ENCODE measurements around the gene TEX47. TPM values are rescaled to one million over a fixed set of nuclear protein-coding genes. Genes with fewer than 3 reads are reported as not detected.

The TEX47 gene
- total and polyA plus RNA-seq, 2 donors (not counting 1 experiment from before 2014, with no cell fraction given), result not detected

- H3K4me2 ChIP-seq (replicated peaks; ENCODE audit: low read depth, low read length, poor library complexity, severe bottlenecking), result no peak overlapping the region
- no peaks in the 10 kb centered on the region for H3K9me3 Mint-ChIP-seq (ENCODE audit: insufficient read depth)
- no peak for TF ChIP-seq EZH2 (IDR thresholded peaks at IDR 0.05; ENCODE audit: borderline replicate concordance, insufficient read depth, low read depth, low read length, poor library complexity, severe bottlenecking)
- TF ChIP-seq CTCF (IDR thresholded peaks at IDR 0.05), result no peak
- no peaks in the 10 kb centered on the region for H4K20me1 ChIP-seq (ENCODE audit: control insufficient read depth, insufficient read depth, low read length, poor library complexity, severe bottlenecking)
- ChIA-PET POLR2A (no interaction called here), CTCF (no interaction called here)
- H3K4me3 ChIP-seq (ENCODE audit: control extremely low read depth in 1 of 5, extremely low read depth in 1 of 5, insufficient read depth in 1 of 5, low read depth in 2 of 5, low read length in 4 of 5), result no peak overlapping the region
- no peak overlapping the region for H2AFZ ChIP-seq (ENCODE audit: insufficient read depth, low read depth, low read length, poor library complexity, severe bottlenecking)
- H3K4me3 Mint-ChIP-seq, result no peak overlapping the region
- H3K27me3 Mint-ChIP-seq, result no peaks in the 10 kb centered on the region
- DNase-seq (no peak), ATAC-seq (ENCODE audit: low read depth) (no peak)
- H3K9ac ChIP-seq (ENCODE audit: low read length), result no peak overlapping the region
- no peak overlapping the region for H3K27ac Mint-ChIP-seq
- H3K36me3 ChIP-seq (replicated peaks in 1 of 2; ENCODE audit: control extremely low read depth in 1 of 2, control insufficient read depth in 1 of 2, extremely low read depth in 1 of 2, insufficient read depth in 2 of 2, low read length in 1 of 2), result no peaks in the 10 kb centered on the region
- no peaks in the 10 kb centered on the region for H3K4me1 Mint-ChIP-seq
- H3K4me1 ChIP-seq (ENCODE audit: control insufficient read depth in 2 of 2, insufficient read depth in 2 of 2, low read length in 2 of 2), result no peaks in the 10 kb centered on the region
- no peaks in the 10 kb centered on the region for H3K27me3 ChIP-seq (replicated peaks in 1 of 4; ENCODE audit: control extremely low read depth in 1 of 4, control insufficient read depth in 3 of 4, insufficient read depth in 4 of 4, low read length in 3 of 4)
- intact Hi-C loops (cut with micrococcal nuclease), result no loop called here
- H3K79me2 ChIP-seq (ENCODE audit: control insufficient read depth, insufficient read depth, low read length), result no peaks in the 10 kb centered on the region
- H3K27ac ChIP-seq (ENCODE audit: low read length in 2 of 2), result no peak overlapping the region
- no peaks in the 10 kb centered on the region for H3K9me3 ChIP-seq (ENCODE audit: control extremely low read depth in 1 of 3, control insufficient read depth in 2 of 3, insufficient read depth in 1 of 3, low read length in 2 of 3)
Measured at GRCh38 chr7:88775838-88776237, 19.7 kb downstream of the TEX47 start.

GRCh38 chr7:88772776-88773175 lies 22.8 kb downstream of the TEX47 start:
- Histone ChIP-seq H3K79me2 (ENCODE audit: control insufficient read depth, insufficient read depth, low read length) (no peaks in the 10 kb centered on the region), H3K4me2 (replicated peaks; ENCODE audit: low read depth, low read length, poor library complexity, severe bottlenecking) (no peak overlapping the region), H3K36me3 (replicated peaks in 1 of 2; ENCODE audit: control extremely low read depth in 1 of 2, control insufficient read depth in 1 of 2, extremely low read depth in 1 of 2, insufficient read depth in 2 of 2, low read length in 1 of 2) (no peaks in the 10 kb centered on the region), H3K4me1 (ENCODE audit: control insufficient read depth in 2 of 2, insufficient read depth in 2 of 2, low read length in 2 of 2) (no peaks in the 10 kb centered on the region), H3K9ac (ENCODE audit: low read length) (no peak overlapping the region), H4K20me1 (ENCODE audit: control insufficient read depth, insufficient read depth, low read length, poor library complexity, severe bottlenecking) (no peaks in the 10 kb centered on the region), H2AFZ (ENCODE audit: insufficient read depth, low read depth, low read length, poor library complexity, severe bottlenecking) (no peak overlapping the region), H3K27ac (ENCODE audit: low read length in 2 of 2) (no peak overlapping the region), H3K27me3 (replicated peaks in 1 of 4; ENCODE audit: control extremely low read depth in 1 of 4, control insufficient read depth in 3 of 4, insufficient read depth in 4 of 4, low read length in 3 of 4) (no peaks in the 10 kb centered on the region), H3K9me3 (ENCODE audit: control extremely low read depth in 1 of 3, control insufficient read depth in 2 of 3, insufficient read depth in 1 of 3, low read length in 2 of 3) (no peaks in the 10 kb centered on the region), H3K4me3 (ENCODE audit: control extremely low read depth in 1 of 5, extremely low read depth in 1 of 5, insufficient read depth in 1 of 5, low read depth in 2 of 5, low read length in 4 of 5) (no peak overlapping the region)
- ATAC-seq (ENCODE audit: low read depth) (no peak), DNase-seq (no peak)
- Mint-ChIP-seq H3K4me3 (no peak overlapping the region), H3K4me1 (no peaks in the 10 kb centered on the region), H3K9me3 (ENCODE audit: insufficient read depth) (no peaks in the 10 kb centered on the region), H3K27ac (no peak overlapping the region), H3K27me3 (no peaks in the 10 kb centered on the region)
- intact Hi-C loops (cut with micrococcal nuclease), result no loop called here
- TF ChIP-seq EZH2 (IDR thresholded peaks at IDR 0.05; ENCODE audit: borderline replicate concordance, insufficient read depth, low read depth, low read length, poor library complexity, severe bottlenecking), result no peak
- no peak for TF ChIP-seq CTCF (IDR thresholded peaks at IDR 0.05)
- ChIA-PET CTCF (no interaction called here), POLR2A (no interaction called here)
